SK-N-MC (cell line): ENCODE measurements around the gene AP3D1.
A peak's percentile ranks its signal among the peaks of the same experiment; 100 is the strongest.

Experiments
- DNase-seq: peaks from one replicate; pipeline ENCODE4 v3.0.0-alpha.2; 2011; ENCODE audit warnings: low read depth, low spot score
- H3K27ac ChIP-seq: fragments of 200-600 bp; sonication (generic); 2 replicates; pipeline ENCODE4 v1.5.1; 2016; ENCODE audit warnings: mixed run types
- H3K36me3 ChIP-seq: fragments of 200-600 bp; sonication (generic); 2 replicates; pipeline ENCODE4 v1.6.1; 2017; ENCODE audit warnings: antibody characterized with exemption, low read length, mixed read lengths; ENCODE audit not compliant: insufficient read depth
- H3K4me3 ChIP-seq: fragments of 200-600 bp; sonication (generic); 2 replicates; pipeline ENCODE4 v1.5.1; 2016
- H3K9ac ChIP-seq: fragments of 200-600 bp; sonication (generic); 2 replicates; pipeline ENCODE4 v1.8.0; 2017; ENCODE audit warnings: mixed run types, mixed read lengths; ENCODE audit not compliant: insufficient read length
- H3K9me3 ChIP-seq: fragments of 200-600 bp; sonication (generic); 2 replicates; pipeline ENCODE4 v1.6.1; 2017; ENCODE audit warnings: low read depth, mild to moderate bottlenecking, antibody characterized with exemption, low read length, moderate library complexity, mixed read lengths
- EZH2 ChIP-seq: fragments of 200-600 bp; sonication (generic); IDR thresholded peaks from one replicate; pipeline ENCODE4 v1.6.1; 2017; ENCODE audit warnings: antibody characterized with exemption
- FOXP2 ChIP-seq: optimal IDR thresholded peaks from 2 replicates; pipeline ENCODE3; 2011; ENCODE audit warnings: mild to moderate bottlenecking, moderate library complexity; ENCODE audit not compliant: insufficient read depth; ENCODE audit errors: extremely low read length, control extremely low read depth
- POLR2AphosphoS5 ChIP-seq: IDR thresholded peaks from 2 replicates; pipeline ENCODE4 v1.6.1; 2012; ENCODE audit warnings: mild to moderate bottlenecking, low read depth, low read length, borderline replicate concordance

AP3D1 gene

DNA sequence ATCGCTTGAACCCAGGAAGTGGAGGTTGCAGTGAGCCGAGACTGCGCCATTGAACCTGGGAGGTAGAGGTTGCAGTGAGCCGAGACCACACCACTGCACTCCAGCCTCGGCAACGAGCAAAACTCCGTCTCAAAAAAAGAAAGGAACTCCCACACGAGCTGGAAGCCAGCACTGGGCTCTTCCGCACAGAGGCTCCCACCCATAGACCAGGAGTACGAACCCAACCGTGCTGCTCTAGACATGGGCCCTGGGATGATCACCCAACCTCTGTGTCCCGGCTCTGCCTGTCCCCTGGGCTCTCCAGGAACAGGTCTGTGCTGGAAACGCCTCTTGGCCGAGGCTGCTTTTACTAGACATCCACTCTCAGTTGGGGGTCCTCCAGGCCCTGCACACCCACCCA, 24.4 kb upstream of the AP3D1 start:
- no peak overlapping the region for H3K27ac ChIP-seq
- peaks cover 3% of the 10 kb centered on the region; the same call in 1 of the 2 replicates for H3K36me3 ChIP-seq
- no peak for DNase-seq
- no peak overlapping the region for H3K4me3 ChIP-seq
- no peaks in the 10 kb centered on the region for H3K9me3 ChIP-seq
- TF ChIP-seq FOXP2 (no peak), POLR2AphosphoS5 (no peak), EZH2 (no peak)
- H3K9ac ChIP-seq = no peak overlapping the region

GRCh38 chr19:2173767-2174577, 22.6 kb upstream of the AP3D1 start:
- no peak for DNase-seq
- Histone ChIP-seq H3K9ac (no peak overlapping the region), H3K27ac (no peak overlapping the region), H3K9me3 (no peaks in the 10 kb centered on the region), H3K36me3 (no peaks in the 10 kb centered on the region; the same call in 1 of the 2 replicates), H3K4me3 (no peak overlapping the region)
- TF ChIP-seq POLR2AphosphoS5 = no peak
- no peak for TF ChIP-seq EZH2
- no peak for TF ChIP-seq FOXP2

DNA sequence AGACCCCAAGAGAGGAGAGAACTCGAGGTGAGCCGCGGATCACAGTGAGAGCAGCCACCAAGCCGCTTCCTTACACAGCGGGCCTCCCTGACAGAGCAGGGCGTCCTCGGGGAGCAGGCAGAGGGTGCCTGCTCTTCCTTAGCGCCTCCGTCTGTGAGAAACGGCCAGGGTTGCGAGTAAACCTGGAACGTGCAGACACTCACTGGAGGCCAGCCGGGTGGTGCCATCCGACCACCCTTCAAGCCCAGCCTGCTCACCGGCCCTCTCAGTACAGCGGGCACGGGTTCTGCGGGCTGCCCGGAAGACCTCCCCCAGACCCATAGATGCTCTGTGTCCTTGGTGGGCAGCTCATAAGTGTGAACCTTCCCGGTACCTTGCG, 22.0 kb upstream of the AP3D1 start:
- Histone ChIP-seq H3K9ac (no peak overlapping the region), H3K4me3 (no peak overlapping the region), H3K36me3 (no peaks in the 10 kb centered on the region; the same call in 1 of the 2 replicates), H3K9me3 (no peaks in the 10 kb centered on the region), H3K27ac (no peak overlapping the region)
- TF ChIP-seq EZH2 = no peak
- no peak for TF ChIP-seq POLR2AphosphoS5
- TF ChIP-seq FOXP2 = no peak
- no peak for DNase-seq

DNA sequence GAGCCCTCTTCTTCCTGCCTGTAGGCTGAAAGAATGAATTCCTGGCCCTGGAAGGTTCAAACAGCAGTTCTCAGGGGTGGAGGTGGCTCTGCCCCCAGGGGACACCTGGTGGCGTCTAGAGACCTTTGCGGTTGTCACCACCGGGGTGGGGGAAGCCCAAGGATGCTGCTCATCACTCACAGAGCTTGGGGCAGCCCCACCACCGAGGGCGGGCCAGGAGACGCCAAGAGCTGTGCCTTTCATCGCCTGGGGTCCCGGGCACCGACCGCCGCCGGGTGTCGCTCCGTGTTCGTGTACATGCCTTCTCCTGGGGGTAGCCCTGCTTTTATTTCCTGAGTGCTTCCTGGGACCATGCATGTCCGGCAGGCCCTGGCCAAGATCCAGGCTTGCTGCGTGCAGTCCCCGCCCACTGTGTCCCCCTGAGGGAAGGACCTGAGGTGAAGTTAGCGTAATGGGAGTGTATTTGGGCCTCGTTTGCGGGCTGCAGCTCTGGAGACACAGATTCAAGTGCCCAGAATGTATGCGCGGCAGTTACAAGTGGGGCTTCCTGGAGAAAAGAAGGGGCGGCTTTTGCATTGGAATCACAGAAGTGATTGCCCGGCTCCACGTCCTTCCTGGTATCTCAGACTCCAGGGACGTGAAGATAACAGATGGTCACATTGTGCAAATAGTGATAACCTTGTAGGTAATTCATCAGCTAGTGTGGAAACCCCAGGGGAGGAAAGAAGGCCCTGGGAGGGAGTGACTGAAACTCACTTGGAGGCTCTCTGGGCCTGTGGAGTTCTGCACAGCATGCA, 20.2 kb upstream of the AP3D1 start:
- no peak for DNase-seq
- peak overlapping the region; percentile 60 for H3K27ac ChIP-seq

DNA sequence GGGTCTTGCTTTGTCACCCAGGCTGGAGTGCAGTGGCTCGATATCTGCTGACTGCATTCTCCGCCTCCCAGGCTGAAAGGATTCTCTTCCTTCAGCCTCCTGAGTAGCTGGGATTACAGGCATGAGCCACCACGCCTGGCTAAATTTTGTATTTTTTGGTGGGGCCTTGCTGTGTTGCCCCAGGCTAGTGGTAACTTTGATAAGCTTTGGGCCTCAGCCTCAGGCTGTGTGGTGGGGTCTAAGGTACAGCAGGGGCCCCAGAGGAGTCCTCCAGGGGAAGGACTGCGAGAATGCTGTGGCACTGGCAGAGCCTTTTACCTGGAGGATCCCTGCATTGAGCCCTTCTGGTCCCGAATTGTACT, 19.6 kb upstream of the AP3D1 start:
- no peak for DNase-seq
- H3K27ac ChIP-seq = peak overlapping the region; percentile 60
- H3K9me3 ChIP-seq = no peaks in the 10 kb centered on the region
- H3K36me3 ChIP-seq = peaks cover 4% of the 10 kb centered on the region; the same call in 1 of the 2 replicates
- H3K9ac ChIP-seq = no peak overlapping the region
- H3K4me3 ChIP-seq = no peak overlapping the region; the same call in 1 of the 2 replicates
- TF ChIP-seq EZH2 = no peak
- TF ChIP-seq POLR2AphosphoS5 = no peak
- TF ChIP-seq FOXP2 = no peak

More for the DNA sequence above, 20.2 kb upstream of the AP3D1 start:
- no peak overlapping the region for H3K4me3 ChIP-seq
- no peak for TF ChIP-seq EZH2
- no peak for TF ChIP-seq POLR2AphosphoS5
- no peak for TF ChIP-seq FOXP2
- H3K9ac ChIP-seq = no peak overlapping the region
- no peaks in the 10 kb centered on the region for H3K9me3 ChIP-seq
- peaks cover 4% of the 10 kb centered on the region; the same call in 1 of the 2 replicates for H3K36me3 ChIP-seq

GRCh38 chr19:2170219-2170618, 18.9 kb upstream of the AP3D1 start:
- Histone ChIP-seq H3K9ac (no peak overlapping the region), H3K27ac (peak overlapping the region; percentile 60), H3K4me3 (no peak overlapping the region), H3K9me3 (no peaks in the 10 kb centered on the region), H3K36me3 (peaks cover 4% of the 10 kb centered on the region; the same call in 1 of the 2 replicates)
- no peak for TF ChIP-seq POLR2AphosphoS5
- no peak for TF ChIP-seq EZH2
- TF ChIP-seq FOXP2 = no peak
- DNase-seq = no peak

DNA sequence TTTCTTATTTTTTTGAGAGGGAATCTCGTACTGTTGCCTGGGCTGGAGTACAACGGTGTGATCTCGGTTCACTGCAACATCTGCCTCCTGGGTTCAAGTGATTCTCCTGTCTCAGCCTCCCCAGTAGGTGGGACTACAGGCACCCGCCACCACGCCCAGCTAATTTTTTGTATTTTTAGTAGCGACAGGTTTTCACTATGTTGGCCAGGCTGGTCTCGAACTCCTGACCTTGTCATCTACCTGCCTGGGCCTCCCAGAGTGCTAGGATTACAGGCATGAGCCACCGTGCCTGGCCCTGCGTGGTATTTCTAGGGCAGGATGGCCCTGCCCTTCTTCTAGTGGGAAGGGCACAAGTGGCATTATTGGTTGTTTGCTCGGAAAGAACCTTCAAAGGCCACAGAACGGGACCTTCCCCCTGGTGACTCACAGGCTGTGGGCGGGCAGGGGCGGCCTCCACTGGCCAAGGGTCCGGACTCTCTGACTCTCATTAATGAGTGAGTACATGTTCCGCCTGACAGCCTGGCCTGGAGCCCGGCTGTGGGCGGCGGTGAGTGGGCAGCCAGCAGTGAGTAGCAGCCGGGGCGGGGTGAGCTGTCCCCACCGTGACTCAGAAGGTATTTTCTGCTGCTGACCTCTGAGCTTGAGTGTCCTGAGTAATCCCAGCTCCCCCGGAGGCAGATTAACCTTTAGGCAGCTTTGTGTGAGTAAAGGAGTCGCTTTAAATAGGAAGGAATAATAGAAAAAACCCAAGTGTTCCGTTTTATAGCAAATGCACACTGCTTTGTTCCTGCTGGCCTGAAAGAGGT, 17.5 kb upstream of the AP3D1 start:
- Histone ChIP-seq H3K36me3 (peaks cover 4% of the 10 kb centered on the region; the same call in 1 of the 2 replicates), H3K4me3 (no peak overlapping the region), H3K27ac (no peak overlapping the region), H3K9me3 (no peaks in the 10 kb centered on the region), H3K9ac (no peak overlapping the region)
- no peak for TF ChIP-seq POLR2AphosphoS5
- TF ChIP-seq FOXP2 = no peak
- no peak for TF ChIP-seq EZH2
- no peak for DNase-seq

DNA sequence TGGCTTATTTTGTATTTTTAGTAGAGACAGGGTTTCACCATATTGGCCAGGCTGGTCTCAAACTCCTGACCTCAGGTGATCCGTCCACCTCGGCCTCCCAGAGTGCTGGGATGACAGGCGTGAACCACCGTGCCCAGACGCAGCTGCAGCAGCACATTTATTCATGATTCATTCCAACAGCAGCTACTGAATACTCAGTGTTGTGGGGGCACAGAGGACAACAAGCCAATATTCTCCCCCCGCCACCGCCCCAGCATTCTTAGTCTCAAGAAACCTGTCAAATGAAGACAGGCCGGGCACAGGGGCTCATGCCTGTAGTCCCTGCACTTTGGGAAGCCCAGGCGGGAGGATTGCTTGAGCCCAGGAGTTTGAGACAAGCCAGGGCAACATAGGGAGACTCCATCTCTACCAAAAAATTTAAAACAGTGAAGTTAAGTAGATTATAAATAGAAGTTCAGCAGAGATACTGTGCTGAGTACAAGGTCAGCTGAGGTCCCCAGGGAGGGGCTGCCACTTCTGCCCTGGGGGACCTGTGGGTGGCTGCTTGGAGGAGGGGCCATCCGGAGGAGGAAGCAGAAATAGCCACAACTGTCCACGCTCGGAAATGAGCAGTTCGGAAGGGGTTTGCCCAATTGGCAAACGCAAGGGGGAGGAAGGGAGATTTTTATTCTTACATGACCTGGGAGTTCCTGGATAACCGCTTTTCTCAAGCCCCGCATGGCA, 16.7 kb upstream of the AP3D1 start:
- Histone ChIP-seq H3K9ac (no peak overlapping the region), H3K27ac (no peak overlapping the region), H3K9me3 (no peaks in the 10 kb centered on the region), H3K4me3 (no peak overlapping the region), H3K36me3 (peaks cover 4% of the 10 kb centered on the region; the same call in 1 of the 2 replicates)
- no peak for TF ChIP-seq POLR2AphosphoS5
- TF ChIP-seq FOXP2 = no peak
- no peak for TF ChIP-seq EZH2
- no peak for DNase-seq
